GM20431 (cell line): ENCODE data around the gene SH3GL2.

Experiments
- in situ Hi-C: fragments of 300-500 bp; cut with MseI, MboI; formaldehyde crosslinking; loops from one replicate; pipeline ENCODE4 v1.15.0; 2020; ENCODE audit warnings: low sequenced_read_pairs; ENCODE audit not compliant: unreplicated experiment

Gene SH3GL2

GRCh38 chr9:17578911-17579793, at the start of gene SH3GL2:
Gene SH3GL2, plus strand, starts transcription at chr9:17579066.
- in situ Hi-C loops: no loop called here

- in situ Hi-C loops: loop anchor here (25.0 kb wide), 1 partner anchor 256 kb away; no protein-coding TSS in a partner anchor
These were observed 47.1 kb upstream of the SH3GL2 start for GRCh38 chr9:17531642-17532254.

- in situ Hi-C loops: loop anchor here (25.0 kb wide), 1 partner anchor 255 kb away; no protein-coding TSS in a partner anchor
These were observed 46.4 kb upstream of the SH3GL2 start for GRCh38 chr9:17532461-17532860.

GRCh38 chr9:17535176-17535575, 43.7 kb upstream of the SH3GL2 start:
- in situ Hi-C loops: loop anchor here (25.0 kb wide), 1 partner anchor 252 kb away; no protein-coding TSS in a partner anchor

- in situ Hi-C loops: loop anchor here (25.0 kb wide), 1 partner anchor 251 kb away; no protein-coding TSS in a partner anchor
These were observed 42.8 kb upstream of the SH3GL2 start for GRCh38 chr9:17536027-17536426.

- in situ Hi-C loops: no loop called here
These were observed 27.8 kb upstream of the SH3GL2 start for GRCh38 chr9:17551023-17551422.

GRCh38 chr9:17555362-17556054, 23.4 kb upstream of the SH3GL2 start:
- in situ Hi-C loops: no loop called here

GRCh38 chr9:17556255-17556654, 22.6 kb upstream of the SH3GL2 start:
- in situ Hi-C loops: no loop called here

- in situ Hi-C loops: no loop called here
These were observed 21.9 kb upstream of the SH3GL2 start for GRCh38 chr9:17556935-17557334.

- in situ Hi-C loops: no loop called here
These were observed 7.0 kb upstream of the SH3GL2 start for GRCh38 chr9:17571825-17572224.

- in situ Hi-C loops: no loop called here
These were observed 4.5 kb upstream of the SH3GL2 start for GRCh38 chr9:17574342-17574741.

- in situ Hi-C loops: no loop called here
These were observed 322 bp upstream of the SH3GL2 start for GRCh38 chr9:17578577-17578910.

GRCh38 chr9:17580119-17580518, 1.3 kb downstream of the SH3GL2 start:
- in situ Hi-C loops: no loop called here

- in situ Hi-C loops: no loop called here
These were observed 8.2 kb downstream of the SH3GL2 start for GRCh38 chr9:17587113-17587512.

- in situ Hi-C loops: no loop called here
These were observed 9.5 kb downstream of the SH3GL2 start for GRCh38 chr9:17588395-17588794.

GRCh38 chr9:17588941-17589340, 10.1 kb downstream of the SH3GL2 start:
- in situ Hi-C loops: no loop called here

GRCh38 chr9:17589771-17590170, 10.9 kb downstream of the SH3GL2 start:
- in situ Hi-C loops: no loop called here

GRCh38 chr9:17594961-17595360, 16.1 kb downstream of the SH3GL2 start:
- in situ Hi-C loops: no loop called here

GRCh38 chr9:17597977-17598376, 19.1 kb downstream of the SH3GL2 start:
- in situ Hi-C loops: no loop called here

GRCh38 chr9:17600962-17601593, 22.2 kb downstream of the SH3GL2 start:
- in situ Hi-C loops: no loop called here
